GM04503 (cell line): ENCODE data around the gene PRDM7.
"Not testable (repeated sequence)": the region's sequence is repeated elsewhere in the genome, so short reads cannot be mapped to it uniquely, and the experiment has no call there.

Experiments
- DNase-seq: peaks from one replicate; pipeline ENCODE4 v3.0.0-alpha.2; 2012; ENCODE audit warnings: low read depth

PRDM7 gene

DNA sequence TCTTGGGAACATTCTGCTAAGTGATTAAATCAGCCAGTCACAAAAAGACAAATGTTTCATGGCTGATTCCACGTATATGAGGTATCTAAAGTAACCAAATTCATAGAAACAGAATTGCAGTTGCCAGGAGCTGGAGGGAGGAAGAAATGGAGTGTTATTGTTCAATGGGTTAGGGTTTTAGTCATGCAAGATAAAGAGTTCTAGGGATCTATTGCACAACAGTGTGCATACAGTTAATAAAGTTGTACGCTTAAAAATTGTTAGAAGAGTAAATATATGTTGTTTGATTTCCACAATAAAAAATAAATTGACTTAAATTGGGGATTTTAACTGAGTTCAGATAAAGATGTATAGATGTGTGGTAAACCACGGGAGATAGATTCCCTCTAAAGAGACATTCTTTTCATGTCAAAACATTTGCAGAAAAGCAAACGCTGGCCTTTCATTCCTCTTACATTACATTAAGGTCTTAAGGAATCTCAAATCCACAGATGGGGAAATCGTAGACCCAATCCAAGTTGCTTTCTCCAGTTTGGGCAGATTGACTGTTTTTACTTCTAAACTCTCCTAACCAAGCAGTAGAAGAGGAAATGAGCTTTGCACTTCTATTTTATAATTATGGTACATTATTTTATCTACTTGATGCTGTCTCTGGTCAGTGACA is 4.6 kb downstream of the PRDM7 start:
- DNase-seq: no peak

DNA sequence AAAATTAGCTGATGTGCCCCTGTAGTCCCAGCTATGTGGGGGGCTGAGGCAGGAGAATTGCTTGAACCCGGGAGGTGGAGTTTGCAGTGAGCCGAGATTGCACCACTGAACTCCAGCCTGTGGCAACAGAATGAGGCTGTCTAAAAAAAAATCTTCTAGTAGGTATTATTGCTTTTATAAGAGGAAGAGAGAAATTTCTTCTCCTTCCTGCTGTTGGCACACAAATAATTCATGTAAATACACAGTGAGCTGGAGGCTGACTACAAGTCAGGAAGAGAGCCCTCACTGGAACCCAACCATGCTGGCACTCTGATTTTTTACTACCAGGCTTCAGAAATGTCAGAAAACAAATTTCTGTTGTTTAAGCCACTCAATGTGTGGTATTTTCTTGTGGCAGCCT is 6.7 kb downstream of the PRDM7 start:
- DNase-seq: no peak

DNA sequence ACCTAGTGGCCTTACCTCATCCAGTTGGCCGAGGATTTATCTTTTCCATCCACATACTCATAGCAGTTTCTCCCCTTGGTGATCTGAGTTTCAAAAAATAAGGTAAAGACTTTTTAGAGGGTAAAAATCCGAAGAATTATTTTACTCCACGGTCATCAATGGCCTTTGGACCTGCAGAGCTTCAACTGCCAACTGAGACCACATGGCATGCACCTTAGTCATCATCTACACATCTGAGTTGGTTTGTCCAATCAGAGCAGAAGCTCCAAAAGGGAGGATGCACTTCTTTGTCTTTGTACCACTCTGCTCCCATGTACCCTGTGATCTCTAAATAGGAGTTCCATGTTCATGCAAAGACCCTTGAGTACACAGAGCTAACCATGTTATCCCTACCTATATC is 15.7 kb downstream of the PRDM7 start:
- DNase-seq: no peak

DNA sequence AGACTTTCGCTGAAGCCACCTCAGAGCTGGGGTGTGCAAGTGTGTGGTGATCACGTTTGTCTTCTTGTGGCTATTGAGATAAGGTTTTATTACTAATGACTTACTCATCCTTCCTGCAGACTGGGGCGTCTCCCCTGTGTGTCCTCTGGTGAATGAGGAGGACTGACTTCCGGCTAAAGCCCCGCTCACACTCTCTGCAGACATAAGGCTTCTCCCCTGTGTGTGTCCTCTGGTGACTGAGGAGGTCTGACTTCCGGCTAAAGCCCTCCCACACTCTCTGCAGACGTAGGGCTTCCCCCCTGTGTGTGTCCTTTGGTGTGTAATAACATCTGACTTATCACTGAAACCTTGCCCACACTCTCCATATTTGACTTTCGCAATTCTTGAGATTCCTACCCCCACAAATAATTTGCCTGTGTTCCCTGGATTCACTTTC is 19.4 kb downstream of the PRDM7 start:
- no peak for DNase-seq

DNA sequence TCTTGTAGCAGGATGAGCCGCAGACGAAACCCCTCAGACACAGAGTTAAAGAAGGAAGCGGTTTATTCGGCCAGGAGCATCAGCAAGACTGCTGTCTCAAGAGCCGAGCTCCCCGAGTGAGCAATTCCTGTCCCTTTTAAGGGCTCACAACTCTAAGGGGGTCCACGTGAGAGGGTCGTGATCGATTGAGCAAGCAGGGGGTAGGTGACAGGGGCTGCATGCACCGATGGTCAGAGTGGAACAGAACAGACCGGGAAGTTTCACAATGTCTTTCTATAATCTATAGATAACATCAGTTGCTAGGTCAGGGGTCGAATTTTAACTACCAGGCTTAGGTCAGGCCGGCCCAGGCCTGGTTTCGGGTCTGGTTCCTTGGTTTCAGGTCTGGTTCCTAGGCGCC is 20.6 kb downstream of the PRDM7 start:
- not testable (repeated sequence) for DNase-seq

DNA sequence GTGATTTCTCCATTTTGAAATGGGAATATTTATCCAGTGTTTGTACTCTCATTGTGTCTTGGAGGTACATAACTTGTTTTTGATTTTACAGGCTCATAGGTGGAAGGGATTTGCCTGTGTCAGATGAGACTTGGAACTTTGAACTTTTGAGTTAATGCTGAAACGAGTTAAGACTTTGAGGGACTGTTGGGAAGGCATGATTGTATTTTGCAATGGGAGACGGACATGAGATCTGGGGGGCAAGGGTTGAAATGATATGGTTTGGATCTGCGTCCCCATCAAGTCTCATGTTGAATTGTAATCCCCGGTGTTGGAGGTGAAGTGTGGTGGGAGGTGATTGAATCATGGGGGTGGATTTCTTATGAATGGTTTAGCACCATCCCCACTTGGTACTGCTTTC is 21.8 kb downstream of the PRDM7 start:
- no peak for DNase-seq

DNA sequence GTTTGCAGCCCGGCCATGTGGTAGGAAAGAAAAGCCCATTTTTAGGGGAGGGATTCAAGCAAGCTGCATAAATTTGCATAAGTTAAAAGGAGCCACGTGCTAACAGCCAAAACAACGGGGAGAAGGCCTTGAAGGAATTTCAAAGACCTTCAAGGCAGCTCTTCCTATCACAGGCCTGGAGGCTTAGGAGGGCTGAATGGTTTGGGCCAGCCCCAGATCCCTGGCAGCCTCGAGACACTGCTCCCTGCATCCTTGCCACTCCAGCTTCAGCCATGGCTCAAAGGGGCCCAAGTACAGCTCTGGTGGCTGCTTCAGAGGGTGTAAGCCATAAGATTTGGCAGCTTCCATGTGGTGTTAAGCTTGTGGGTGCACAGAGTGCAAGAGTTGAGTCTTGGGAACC is 22.6 kb downstream of the PRDM7 start:
- no peak for DNase-seq

DNA sequence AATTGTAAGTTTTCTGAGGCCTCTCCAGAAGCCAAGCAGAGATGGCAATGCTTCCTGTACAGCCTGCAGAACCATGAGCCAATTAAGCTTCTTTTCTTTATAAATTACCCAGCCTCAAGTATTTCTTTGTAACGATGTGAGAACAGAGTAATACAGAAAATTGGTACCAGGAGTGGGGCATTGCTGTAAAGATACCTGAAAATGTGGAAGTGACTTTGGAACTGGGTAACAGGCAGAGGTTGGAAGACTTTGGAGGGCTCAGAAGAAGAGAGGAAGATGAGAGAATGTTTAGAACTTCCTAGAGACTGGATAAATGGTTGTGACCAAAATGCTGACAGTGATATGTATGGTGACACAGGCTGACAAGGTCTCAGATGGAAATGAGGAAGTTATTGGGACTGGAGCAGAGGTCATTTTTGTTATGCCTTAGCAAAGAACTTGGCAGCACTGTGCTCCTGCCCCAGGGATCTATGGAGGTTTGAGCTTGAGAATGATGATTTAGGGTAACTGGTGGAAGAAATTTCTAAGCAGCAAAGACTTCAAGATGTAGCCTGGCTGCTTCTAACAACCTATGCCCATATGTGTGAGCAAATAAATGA is 23.1 kb downstream of the PRDM7 start:
- DNase-seq: no peak

DNA sequence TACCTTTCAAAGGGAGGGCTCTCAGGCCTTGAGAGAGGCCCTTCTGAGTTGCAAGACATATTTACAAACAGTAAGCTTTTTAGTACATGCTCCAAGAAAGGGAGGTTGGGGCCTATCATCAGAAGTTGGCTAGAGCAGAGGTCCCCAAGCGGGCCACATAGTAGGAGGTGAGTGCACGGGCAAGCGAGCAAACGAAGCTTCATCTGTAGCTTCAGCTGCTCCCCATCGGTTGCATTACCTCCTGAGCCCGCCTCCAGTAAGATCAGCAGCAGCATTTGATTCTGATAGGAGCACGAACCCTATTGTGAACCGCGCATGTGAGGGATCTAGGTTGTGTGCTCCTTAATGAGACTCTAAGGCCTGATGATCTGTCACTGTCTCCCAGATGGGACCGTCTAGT is 26.2 kb downstream of the PRDM7 start:
- no peak for DNase-seq

DNA sequence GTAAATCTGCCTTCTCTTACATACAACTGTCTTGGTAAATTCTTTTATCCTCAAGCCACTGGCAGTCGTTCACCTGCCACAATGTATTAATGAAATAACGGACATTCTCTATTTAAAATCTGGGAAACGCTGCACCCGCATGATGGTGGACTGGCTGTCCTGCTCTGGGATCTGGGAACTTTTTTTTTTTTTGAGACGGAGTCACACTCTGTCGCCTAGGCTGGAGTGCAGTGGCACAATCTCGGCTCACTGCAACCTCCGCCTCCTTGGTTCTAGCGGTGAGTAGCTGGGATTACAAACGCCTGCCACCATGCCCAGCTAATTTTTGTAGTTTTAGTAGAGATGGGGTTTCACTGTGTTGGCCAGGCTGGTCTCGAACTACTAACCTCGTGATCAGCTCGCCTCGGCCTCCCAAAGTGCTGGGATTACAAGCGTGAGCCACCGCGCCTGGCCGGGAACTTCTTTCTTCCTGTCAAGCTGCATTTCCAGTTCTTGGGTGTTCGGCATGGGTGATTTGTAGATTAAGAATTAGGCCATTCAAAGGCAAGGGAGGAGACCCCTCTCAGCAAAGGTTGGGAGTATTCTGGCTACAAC is 28.3 kb downstream of the PRDM7 start:
- no peak for DNase-seq

DNA sequence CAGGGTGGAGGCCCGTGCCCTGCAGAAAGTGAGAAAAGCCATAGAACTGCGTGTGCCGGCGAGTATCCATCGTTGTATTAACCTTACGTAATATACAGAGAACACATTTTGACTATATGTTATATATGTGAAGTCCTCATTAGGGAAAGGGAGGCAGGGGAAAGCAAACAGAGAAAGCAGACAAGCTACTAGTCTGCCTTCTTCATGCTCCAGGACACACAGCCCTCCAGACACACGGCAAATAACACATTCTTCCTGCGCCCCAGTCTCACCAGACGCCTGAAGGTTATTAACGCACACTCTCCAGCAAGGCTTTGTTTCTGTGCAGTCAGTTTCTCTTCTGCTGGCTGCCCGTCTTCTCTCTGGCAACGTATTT is 28.8 kb downstream of the PRDM7 start:
- no peak for DNase-seq

DNA sequence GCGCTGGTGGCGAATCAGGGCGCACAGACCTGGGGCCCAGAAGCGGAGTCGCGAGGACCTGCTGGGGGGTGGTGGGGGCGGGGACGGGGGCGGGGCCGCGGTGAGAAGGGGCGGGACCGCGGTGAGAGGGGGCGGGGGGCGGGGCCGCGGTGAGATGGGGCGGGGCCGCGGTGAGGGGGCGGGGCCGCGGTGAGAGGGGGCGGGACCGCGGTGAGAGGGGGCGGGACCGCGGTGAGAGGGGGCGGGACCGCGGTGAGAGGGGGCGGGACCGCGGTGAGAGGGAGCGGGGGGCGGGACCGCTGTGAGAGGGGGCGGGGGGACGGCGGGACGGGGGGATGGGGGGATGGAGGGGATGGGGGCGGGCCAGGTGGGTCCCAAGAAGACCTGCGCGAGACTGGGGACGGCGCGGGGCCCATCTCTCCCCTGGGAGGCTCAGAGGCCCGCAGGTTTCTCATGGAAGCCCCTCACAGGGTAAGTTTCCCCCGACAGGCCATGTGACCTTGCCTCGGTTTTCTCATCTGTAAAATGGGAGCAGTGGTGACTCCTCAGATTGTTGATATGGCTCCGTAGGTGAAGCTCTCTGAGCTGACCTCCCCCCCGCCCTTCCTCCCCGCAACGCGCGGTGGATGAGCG is 29.3 kb downstream of the PRDM7 start:
- DNase-seq: no peak

DNA sequence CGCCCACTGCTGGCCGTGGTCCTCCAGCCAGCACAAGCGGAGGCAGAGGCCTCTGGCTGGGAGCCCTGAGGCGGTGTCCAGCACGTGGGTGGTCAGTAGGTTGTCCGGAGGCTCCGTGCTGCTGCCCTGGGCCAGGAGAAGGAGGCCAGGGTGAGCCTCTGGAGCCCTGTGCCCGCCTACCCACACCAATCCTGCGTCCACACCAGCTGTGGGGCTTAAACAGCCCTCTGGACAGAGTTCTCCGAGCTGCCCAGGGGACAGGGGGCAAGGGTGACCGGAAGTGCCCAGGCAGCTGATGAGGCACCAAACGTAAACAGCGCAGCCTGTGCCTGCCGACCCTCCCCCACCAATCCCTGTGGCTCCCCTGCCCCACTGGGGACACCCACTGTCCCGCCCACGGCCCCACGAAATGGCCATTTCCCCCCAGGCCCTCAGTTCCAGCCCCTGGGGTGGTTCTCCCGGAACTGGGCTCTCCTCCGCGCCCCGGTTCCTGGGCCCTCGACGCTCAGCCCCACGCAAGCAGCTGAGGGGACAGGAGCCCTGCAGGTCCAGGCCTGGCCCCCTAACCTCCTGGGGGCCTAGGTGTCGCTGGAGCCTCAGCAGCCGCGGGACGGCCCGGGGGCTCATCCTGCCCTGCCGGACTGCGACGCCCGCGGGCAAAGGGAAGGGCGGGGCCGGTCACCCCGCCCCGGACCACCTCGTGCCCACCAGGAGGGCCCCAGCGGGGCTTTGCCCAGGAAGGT is 30.0 kb downstream of the PRDM7 start:
- no peak for DNase-seq

DNA sequence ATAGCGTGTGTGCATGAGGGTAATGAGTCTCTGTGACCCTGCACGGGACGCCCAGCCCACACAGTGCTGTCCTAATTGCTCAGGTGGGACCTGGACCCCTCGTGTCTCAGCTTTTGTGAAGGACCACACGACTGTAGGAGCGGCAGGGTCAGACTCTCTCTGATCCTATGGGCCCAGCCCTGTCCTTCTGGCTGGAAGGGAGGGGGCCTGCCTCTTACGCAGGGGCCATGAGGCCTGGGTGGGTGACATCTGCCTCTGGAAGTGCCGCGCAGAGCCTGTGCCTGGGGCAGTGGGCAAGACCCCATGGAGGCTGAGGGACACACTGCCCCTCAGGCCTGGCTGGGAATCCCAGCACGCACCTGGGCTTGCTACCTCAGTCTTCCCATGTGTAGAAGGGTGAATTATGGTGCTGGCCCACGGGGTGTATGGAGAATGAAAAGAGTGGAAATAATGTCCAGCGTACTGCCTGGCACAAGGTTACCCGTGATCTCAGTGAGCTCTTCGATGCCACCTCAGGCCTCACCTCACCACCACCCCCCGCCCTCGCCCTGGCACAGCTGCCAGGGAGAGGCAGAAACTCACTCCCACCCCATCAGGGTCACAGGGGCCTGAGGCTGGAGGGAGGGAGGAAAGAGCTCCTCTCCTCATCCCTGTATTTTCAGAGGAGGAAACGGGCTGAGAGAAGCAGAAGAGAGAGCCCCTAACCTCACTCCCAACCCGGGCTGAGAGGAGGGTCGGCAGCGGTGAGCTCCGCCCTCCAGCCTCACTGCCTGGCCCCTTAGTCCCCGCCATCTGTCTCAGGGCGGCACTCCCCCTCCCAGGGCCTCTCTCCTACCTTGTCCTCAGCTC is 30.8 kb downstream of the PRDM7 start:
- DNase-seq: no peak

DNA sequence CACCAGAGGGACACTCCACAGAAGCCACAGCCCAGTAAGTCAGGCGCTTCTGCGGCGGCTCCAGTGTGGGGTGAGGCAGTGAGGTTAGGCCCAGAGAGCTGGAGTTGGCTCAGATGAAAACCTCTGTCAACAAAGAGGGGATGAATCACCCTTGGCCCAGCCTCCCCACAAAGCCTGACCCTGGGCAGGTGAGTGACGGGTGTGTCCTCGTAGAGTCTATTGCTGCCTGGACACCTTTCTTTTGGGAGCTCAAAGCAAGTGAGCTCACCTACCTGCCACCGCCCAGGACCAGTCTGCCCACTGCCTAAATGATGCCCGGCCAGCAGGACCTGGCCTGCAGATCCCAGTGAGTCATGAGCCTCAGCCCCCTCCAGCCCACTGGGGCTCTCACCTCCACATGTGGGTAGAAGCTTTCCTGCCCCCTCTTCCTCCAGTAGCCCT is 33.0 kb downstream of the PRDM7 start:
- DNase-seq: no peak

DNA sequence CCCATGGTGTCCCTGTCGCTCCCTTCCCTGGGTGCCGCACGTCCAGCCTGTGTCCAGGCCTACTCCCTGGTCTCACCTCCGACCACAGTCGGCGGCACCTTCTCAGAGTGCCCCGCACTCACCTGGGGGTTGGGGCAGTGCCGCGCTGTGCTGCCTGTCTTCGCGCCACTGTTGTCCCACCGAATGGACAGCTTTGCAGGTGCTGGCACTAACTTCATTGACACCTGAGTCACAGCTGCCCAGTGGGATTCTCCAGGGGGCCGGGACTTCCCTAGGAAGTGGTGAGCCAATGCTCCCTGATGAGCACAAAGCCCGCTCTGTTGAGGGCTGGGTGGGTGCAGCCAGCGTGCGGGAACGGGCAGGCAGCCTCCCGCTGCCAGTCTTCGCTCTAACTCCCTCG is 33.6 kb downstream of the PRDM7 start:
- DNase-seq: no peak

DNA sequence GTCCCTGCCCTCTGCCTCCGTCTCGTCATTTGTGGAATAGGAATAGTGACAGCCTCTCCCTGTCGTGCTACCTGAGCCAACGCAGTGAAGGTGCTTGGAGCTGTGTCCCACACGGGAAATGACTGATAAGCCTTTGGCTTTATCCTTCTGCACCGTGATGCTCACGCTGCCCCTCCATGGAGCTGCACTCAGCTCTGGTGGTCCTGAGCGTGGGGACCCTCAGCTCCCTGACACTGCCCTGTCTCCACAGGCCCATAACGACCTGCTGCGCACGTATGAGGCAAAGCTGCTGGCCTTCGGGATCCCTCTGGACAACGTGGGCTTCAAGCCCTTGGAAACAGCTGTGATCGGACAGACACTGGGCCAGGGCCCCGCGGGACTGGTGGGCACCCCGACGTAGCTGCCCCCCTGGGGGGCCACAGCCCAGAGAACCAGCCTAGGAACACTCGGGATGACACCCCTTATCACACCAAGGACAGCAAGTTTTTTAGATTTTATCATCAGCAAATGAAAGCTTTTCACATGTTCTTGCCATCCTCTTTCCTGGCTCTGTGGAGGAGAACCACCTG is 34.1 kb downstream of the PRDM7 start:
- no peak for DNase-seq

DNA sequence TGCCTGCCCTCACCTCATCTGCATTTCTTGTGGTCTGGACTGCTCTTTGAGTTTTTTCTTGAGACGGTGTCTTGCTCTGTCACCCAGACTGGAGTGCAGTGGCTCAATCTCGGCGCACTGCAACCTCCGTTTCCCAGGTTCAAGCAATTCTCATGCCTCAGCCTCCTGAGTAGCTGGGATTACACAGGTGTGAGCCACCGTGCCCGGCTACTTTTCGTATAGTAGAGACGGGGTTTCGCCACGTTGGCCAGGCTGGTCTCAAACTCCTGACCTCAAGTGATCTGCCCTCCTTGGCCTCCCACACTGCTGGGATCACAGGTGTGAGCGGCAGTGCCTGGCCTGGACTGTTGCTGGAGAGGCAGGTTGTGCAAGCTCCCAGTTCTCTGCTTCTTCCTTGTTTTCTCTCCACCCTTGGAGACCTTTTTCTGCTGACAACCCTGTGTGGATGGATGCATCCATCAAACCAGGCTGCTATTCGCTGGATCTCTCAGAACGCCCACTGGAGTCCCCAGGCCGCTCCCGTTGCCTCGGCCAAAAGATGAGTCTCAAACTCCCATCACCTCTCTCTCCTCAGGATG is 35.1 kb downstream of the PRDM7 start:
- DNase-seq: no peak

DNA sequence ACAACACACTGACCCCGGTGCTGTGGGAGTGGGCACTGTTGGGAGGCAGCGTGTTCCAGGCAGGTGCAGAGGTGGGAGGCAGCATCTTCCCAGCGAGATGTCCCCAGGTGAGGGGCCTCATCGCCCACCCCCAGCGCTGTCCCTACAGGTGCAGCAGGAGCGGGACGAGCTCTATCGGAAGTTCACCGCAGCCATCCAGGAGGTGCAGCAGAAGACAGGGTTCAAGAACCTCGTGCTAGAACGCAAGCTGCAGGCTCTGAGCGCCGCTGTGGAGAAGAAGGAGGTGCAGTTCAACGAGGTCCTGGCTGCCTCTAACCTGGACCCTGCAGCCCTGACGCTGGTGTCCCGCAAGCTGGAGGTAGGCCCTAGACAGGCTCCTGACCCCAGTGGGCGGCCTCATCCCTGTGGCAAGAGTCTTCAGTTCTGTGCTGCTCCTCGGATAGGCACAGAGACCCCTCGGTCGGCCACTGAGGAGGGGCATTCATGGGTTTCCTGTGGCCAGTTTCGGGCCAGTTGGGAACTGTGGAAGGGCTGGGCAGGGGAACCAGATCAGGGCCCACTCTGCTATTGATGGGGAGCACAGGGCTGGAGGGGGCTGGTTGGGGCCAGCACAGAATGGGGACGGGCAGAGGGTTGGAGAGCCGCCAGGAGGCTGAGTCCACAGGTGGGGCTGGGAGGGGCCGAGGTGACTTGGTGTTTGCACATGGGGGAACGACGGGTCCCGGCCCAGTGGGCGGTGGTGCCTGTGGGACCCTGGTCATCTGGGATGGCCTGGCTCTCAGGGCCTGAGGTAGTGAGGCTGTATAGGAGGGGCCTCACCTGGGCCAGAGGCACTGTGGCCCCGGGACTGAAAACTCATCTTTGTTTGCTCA is 36.7 kb downstream of the PRDM7 start:
- no peak for DNase-seq

DNA sequence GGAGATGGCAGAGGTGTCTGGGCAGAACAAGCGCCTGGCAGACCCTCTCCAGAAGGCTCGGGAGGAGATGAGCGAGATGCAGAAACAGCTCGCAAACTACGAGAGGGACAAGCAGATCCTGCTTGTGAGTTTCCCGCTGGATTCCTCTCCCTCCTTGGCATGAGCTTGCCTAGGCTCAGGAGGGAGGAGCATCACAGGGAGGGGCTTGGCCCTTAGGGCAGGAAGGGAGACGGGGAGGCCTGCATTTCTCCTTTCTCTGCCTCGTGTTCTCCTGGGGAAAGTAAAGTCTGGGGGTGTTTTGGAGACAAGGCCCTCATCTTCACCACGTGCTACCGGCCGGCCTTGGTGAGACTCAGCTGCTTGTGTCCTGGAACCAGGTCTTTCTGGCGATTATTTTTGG is 39.9 kb downstream of the PRDM7 start:
- DNase-seq: no peak
